ENCODE measurements around the gene PFKFB2.

Gene PFKFB2

GRCh38 chr1:207049054-207049453 is 4.0 kb upstream of the PFKFB2 start:
- TF ChIP-seq CTCF (IDR thresholded peaks at IDR 0.05; ENCODE audit: low read depth, low read length) (no peak), POLR2A (IDR thresholded peaks at IDR 0.05; ENCODE audit: extremely low read depth, insufficient read length) (no peak), MAX (IDR thresholded peaks at IDR 0.05; ENCODE audit: low read depth, low read length) (no peak), MYC (IDR thresholded peaks at IDR 0.05; ENCODE audit: low read depth, low read length) (no peak)
- H3K4me3 ChIP-seq (ENCODE audit: low read depth, low read length): peak overlapping the region; percentile 92
- no peak for DNase-seq (ENCODE audit: low read depth)

- DNase-seq (ENCODE audit: low read depth): no peak
- TF ChIP-seq MAX (IDR thresholded peaks at IDR 0.05; ENCODE audit: low read depth, low read length): no peak
- TF ChIP-seq CTCF (IDR thresholded peaks at IDR 0.05; ENCODE audit: low read depth, low read length): no peak
- TF ChIP-seq POLR2A (IDR thresholded peaks at IDR 0.05; ENCODE audit: extremely low read depth, insufficient read length): no peak
- peak overlapping the region; percentile 92 for H3K4me3 ChIP-seq (ENCODE audit: low read depth, low read length)
Measured at GRCh38 chr1:207049514-207049913, 3.6 kb upstream of the PFKFB2 start.

DNA sequence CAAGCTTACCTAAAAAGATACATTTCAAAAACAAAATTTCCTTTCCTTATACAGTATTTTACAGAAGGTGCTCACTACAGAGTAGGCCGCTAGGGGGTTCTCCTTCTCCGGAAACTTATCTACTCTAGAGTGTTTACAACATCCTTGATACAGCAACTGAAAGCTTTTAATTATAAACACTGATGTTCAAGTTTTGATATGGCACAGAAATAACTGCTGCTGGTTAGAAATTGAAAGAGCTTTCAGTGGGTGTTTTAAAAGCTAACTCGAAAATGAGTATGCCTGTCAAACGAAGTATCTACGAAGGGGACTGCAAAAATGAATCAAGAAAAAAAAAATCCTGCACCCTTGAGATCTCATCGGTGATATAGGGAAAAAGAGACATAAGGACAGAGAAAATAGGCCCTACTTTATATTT is 3.1 kb upstream of the PFKFB2 start:
- DNase-seq (ENCODE audit: low read depth): peak; percentile 68
- H3K4me3 ChIP-seq (ENCODE audit: low read depth, low read length): peak overlapping the region; percentile 92
- TF ChIP-seq CTCF (IDR thresholded peaks at IDR 0.05; ENCODE audit: low read depth, low read length): peak; percentile 72
- TF ChIP-seq MAX (IDR thresholded peaks at IDR 0.05; ENCODE audit: low read depth, low read length): no peak

- peak; percentile 87 for DNase-seq (ENCODE audit: low read depth)
- TF ChIP-seq MAX (IDR thresholded peaks at IDR 0.05; ENCODE audit: low read depth, low read length): no peak
- peak; percentile 61 for TF ChIP-seq POLR2A (IDR thresholded peaks at IDR 0.05; ENCODE audit: extremely low read depth, insufficient read length)
- peak; percentile 21; the same call in 1 of the 2 replicates for TF ChIP-seq MYC (IDR thresholded peaks at IDR 0.05; ENCODE audit: low read depth, low read length)
- peak overlapping the region; percentile 92 for H3K4me3 ChIP-seq (ENCODE audit: low read depth, low read length)
Measured at GRCh38 chr1:207050480-207051190, 2.4 kb upstream of the PFKFB2 start.

- TF ChIP-seq MAX (IDR thresholded peaks at IDR 0.05; ENCODE audit: low read depth, low read length) (no peak), POLR2A (IDR thresholded peaks at IDR 0.05; ENCODE audit: extremely low read depth, insufficient read length) (no peak), CTCF (IDR thresholded peaks at IDR 0.05; ENCODE audit: low read depth, low read length) (no peak), MYC (IDR thresholded peaks at IDR 0.05; ENCODE audit: low read depth, low read length) (no peak)
- peak within 1 kb of the TSS; percentile 92 for H3K4me3 ChIP-seq (ENCODE audit: low read depth, low read length)
- DNase-seq (ENCODE audit: low read depth): no peak
Measured at GRCh38 chr1:207051191-207051943, 1.7 kb upstream of the PFKFB2 start, which contains the start of gene YOD1. Gene YOD1 (minus strand): TSS chr1:207051208. CDS start chr1:207051030, 178 bp downstream.

- H3K4me3 ChIP-seq (ENCODE audit: low read depth, low read length): no peak overlapping the region
- no peak for DNase-seq (ENCODE audit: low read depth)
- no peak for TF ChIP-seq MAX (IDR thresholded peaks at IDR 0.05; ENCODE audit: low read depth, low read length)
- no peak for TF ChIP-seq POLR2A (IDR thresholded peaks at IDR 0.05; ENCODE audit: extremely low read depth, insufficient read length)
- TF ChIP-seq MYC (IDR thresholded peaks at IDR 0.05; ENCODE audit: low read depth, low read length): no peak
- TF ChIP-seq CTCF (IDR thresholded peaks at IDR 0.05; ENCODE audit: low read depth, low read length): no peak
Measured at GRCh38 chr1:207054491-207054890, 1.4 kb downstream of the PFKFB2 start.

Measured in NB4 (cell line).